Measurements from ENCODE around the gene RNF123.
A peak's percentile ranks its signal among the peaks of the same experiment; 100 is the strongest.

Gene RNF123

DNA sequence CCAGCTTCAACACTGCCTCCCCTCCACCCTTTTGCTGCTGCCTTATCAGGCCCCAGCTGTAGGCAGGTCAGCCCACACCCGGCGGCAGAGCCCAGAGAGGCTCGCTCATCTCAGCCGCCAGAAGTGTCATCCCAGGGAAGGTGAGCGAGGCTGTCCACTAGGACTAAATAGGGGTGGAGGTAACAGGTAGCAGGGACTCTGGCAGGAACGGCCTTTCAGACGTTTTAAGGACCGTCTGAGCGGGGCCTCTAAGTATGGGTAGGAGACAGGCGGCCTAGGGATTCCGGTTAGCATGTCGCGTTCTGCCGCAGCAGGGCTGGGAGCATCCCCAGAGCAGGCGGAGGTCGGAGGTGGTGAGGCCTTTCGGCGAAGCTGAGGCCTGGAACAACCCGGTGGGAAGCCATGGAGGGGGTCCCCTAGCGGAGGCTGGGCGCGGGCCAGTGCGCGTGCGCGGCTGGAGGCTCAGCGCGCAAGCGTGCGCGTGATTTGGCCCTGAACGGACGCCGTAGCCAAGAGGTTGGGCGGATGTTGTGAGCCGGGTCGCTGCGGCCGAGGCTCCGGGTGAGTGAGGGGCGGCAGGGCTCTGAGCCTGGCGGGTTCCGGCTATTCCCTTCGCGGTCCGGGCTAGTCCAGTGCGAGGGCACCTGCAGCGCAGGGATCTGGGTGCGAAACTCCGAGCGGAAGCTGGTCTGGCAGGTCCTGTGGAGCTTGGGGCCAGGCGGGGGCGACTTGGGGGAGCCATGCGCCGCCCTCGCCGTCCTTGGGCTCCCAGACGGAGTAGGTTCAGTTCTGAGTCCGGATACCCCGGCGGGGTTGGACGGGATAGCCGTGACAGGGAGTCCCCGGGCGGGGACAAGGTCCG lies at the start of gene RNF123, which contains the start of gene MST1:
TSS of gene RNF123 (plus strand) at position 512 of the 862 bp plus-strand sequence. CDS start 1,609 bp downstream, outside the sequence.
TSS of gene MST1 (minus strand) at position 429 of the 862 bp plus-strand sequence. CDS start 783 bp downstream, outside the sequence.
- peak; percentile 94 to 97 (median 96) for DNase-seq

DNA sequence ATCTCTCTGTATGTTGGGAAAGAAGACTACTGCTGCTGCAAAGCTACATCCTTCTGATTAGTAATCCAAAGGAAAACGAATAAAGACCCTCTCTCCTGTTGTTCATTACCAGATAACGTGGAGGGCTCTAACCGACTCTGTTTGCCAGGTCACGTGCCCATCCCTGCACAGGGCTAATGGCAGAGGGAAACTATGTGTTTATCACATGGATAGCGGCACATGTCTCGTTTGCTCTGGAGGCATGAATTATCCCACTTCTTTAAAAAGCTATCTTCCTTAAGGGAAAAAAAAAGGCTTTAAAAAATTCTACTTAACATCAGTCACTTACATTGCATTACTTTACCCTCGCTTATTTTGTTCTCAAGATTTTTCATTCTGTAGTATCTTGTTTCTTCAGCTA lies 48.1 kb upstream of the RNF123 start:
- no peak for DNase-seq

GRCh38 chr3:49641921-49642707 lies 47.2 kb upstream of the RNF123 start:
- DNase-seq, result no peak

GRCh38 chr3:49642708-49643145 lies 46.6 kb upstream of the RNF123 start:
- no peak for DNase-seq

DNA sequence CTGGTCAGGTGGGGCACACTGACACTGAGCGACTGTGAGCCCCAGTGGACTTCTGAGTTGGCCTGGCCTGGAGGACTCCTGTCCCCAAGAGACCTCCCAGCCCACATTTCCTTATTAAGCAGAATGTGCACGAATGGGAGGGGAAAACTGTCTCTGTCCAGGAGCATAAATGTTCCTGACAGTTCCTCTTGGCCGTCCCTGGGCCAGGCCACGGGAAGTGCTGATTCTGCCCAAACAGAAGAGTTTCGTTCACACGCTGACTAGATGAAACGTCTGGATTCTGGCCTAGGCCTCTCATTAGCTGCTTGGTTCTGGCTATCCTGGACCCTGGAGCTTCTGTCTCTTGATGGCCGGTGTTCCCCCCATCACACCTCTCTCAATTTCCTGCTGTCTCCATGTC lies 44.7 kb upstream of the RNF123 start:
- DNase-seq, result no peak

- no peak for DNase-seq
These were observed 43.1 kb upstream of the RNF123 start for GRCh38 chr3:49646236-49646635.

DNA sequence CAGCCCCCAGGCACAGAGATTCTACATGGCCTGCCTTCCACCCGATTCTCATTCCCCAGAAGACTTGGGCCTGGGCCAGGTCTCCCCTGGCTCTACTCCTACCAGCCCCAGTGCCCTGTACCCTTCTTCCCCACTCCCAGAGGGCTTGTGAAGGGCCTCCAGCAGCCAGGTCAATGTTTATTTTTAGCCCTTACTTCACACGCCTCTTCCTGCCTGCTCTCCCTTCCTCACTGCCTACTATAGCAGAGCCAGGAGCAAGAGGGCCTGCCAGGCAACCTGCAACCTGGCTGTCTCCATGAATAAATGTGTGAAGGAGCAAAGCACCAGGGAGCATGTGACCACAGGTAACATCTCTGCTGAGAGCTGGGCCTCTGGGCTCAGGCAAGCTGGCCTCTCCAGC lies 41.6 kb upstream of the RNF123 start:
- DNase-seq, result no peak

DNA sequence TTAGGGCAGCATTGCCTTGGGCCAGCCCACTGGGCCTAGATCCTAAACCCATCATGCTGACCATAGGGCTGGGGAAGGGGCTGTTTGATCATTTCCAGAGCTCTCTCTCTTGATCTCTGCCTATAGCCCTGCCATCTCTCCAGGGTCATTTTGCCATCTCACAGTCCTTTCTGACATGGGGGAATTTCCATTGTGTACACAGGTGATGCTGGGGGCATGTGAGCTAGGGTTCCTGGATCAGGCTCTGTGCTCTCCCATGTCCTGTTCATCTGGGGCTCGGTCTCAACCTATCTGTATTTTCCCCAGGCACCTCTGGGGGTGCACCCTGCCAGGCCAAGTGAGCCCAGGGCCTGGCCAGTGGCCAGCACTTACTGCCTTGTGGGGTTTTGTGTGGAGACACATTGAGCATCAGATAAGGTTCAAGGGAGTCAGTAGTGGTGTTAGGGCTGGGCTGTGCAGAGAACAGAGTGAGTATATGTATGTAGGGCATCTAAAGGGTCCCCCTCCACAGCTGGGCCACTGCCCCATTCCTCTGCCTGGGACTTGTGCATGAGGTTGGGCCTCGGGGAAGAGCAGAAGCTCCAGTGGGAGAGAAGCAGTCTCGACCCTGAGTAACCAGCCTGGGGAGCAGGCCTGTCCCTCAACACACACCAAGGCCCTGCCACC lies 40.9 kb upstream of the RNF123 start:
- no peak for DNase-seq

GRCh38 chr3:49649576-49649975 lies 39.8 kb upstream of the RNF123 start:
- DNase-seq, result no peak

GRCh38 chr3:49650177-49650576 lies 39.2 kb upstream of the RNF123 start:
- no peak for DNase-seq

GRCh38 chr3:49650637-49651036 lies 38.7 kb upstream of the RNF123 start:
- DNase-seq, result no peak

- DNase-seq, result no peak
These were observed 37.0 kb upstream of the RNF123 start for GRCh38 chr3:49652218-49652902.

- DNase-seq, result no peak
These were observed 36.4 kb upstream of the RNF123 start for GRCh38 chr3:49652903-49653415.

- DNase-seq, result no peak
These were observed 35.7 kb upstream of the RNF123 start for GRCh38 chr3:49653621-49654020.

DNA sequence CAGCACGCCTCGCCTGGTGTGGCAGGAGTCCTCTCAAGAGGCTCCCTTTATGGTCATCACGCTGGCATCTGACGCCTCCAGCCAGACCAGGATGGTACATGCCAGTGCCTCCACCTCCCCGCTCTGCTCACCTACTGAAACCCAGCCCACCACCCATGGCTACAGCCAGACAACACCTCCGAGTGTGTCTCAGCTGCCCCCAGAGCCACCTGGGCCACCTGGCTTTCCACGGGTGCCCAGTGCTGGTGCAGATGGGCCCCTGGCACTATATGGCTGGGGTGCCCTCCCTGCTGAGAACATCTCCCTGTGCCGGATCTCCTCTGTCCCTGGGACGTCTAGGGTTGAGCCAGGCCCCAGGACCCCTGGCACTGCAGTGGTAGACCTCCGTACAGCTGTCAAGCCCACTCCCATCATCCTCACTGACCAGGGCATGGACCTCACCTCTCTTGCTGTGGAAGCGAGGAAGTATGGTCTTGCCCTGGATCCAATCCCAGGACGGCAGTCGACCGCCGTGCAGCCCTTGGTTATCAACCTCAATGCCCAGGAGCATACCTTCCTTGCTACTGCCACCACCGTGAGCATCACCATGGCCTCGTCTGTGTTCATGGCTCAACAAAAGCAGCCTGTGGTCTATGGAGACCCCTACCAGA lies 35.1 kb upstream of the RNF123 start:
- DNase-seq, result no peak

DNA sequence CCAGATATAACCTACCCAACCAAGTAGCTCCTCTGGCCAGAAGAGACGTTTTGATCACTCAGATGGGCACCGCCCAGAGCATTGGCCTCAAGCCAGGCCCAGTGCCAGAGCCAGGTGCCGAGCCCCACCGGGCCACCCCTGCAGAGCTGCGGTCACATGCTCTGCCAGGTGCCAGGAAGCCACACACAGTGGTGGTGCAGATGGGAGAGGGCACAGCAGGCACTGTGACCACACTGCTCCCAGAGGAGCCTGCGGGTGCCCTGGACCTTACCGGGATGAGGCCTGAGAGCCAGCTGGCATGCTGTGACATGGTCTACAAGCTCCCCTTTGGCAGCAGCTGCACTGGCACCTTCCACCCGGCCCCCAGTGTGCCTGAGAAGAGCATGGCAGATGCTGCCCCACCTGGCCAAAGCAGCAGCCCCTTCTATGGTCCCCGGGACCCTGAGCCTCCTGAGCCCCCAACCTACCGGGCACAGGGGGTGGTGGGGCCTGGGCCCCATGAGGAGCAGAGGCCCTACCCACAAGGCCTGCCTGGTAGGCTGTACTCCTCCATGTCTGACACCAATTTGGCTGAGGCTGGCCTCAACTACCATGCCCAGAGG lies 34.3 kb upstream of the RNF123 start:
- no peak for DNase-seq

DNA sequence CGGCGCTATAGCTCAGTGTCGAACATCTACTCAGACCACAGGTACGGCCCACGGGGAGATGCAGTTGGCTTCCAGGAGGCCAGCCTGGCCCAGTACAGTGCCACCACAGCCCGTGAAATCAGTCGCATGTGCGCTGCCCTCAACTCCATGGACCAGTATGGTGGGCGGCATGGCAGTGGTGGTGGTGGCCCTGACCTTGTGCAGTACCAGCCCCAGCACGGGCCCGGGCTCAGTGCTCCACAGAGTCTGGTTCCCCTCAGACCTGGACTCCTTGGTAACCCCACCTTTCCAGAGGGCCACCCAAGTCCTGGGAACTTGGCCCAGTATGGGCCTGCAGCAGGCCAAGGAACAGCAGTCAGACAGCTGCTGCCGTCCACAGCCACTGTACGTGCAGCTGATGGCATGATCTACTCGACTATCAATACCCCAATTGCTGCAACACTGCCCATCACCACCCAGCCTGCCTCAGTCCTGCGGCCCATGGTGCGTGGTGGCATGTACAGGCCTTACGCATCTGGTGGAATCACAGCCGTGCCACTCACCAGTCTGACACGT lies 33.5 kb upstream of the RNF123 start:
- DNase-seq, result no peak

DNA sequence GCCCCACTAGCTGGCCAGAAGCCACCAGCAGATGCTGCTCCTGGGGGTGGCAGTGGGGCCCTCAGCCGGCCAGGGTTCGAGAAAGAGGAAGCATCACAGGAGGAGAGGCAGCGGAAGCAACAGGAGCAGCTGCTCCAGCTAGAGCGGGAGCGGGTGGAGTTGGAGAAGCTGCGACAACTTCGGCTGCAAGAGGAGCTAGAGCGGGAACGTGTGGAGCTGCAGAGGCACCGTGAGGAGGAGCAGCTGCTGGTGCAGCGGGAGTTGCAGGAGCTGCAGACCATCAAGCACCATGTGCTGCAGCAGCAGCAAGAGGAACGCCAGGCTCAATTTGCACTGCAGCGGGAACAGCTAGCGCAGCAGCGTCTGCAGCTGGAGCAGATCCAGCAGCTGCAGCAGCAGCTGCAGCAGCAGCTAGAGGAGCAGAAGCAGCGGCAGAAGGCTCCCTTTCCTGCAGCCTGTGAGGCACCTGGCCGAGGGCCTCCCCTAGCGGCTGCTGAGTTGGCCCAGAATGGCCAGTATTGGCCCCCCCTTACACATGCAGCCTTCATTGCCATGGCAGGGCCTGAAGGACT lies 32.7 kb upstream of the RNF123 start:
- DNase-seq, result no peak

DNA sequence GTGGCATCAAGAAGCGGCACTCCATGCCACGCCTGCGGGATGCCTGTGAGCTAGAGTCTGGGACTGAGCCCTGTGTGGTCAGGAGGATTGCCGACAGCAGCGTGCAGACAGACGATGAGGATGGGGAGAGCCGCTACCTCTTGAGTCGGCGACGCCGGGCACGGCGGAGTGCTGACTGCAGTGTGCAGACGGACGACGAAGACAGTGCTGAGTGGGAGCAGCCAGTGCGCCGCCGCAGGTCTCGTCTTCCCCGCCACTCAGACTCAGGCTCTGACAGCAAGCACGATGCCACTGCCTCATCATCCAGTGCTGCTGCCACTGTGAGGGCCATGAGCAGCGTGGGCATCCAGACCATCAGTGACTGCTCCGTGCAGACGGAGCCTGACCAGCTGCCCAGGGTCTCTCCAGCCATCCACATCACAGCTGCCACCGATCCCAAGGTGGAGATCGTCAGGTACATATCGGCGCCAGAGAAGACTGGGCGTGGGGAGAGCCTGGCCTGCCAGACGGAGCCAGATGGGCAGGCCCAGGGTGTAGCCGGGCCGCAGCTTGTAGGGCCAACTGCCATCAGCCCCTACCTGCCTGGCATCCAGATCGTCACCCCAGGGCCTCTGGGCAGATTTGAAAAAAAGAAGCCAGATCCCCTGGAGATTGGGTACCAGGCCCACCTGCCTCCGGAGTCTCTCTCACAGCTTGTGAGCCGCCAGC lies 32.0 kb upstream of the RNF123 start:
- no peak for DNase-seq

GRCh38 chr3:49658711-49659110 lies 30.6 kb upstream of the RNF123 start:
- DNase-seq, result no peak
